Measurements from ENCODE around the gene NUDCD2.

Gene NUDCD2

GRCh38 chr5:163408311-163408923 is 51.5 kb downstream of the NUDCD2 start:
- no peak for TF ChIP-seq EZH2 (IDR thresholded peaks at IDR 0.05; ENCODE audit: borderline replicate concordance, low read depth, low read length, severe bottlenecking)
- peak; percentile 86 for TF ChIP-seq CTCF (IDR thresholded peaks at IDR 0.05; ENCODE audit: borderline replicate concordance, extremely low read depth, low read length, poor library complexity, severe bottlenecking)
- DNase-seq (peak; percentile 60), ATAC-seq (ENCODE audit: insufficient read depth, low read depth) (peak; percentile 90)
- no peaks in the 10 kb centered on the region for H4K20me1 ChIP-seq (ENCODE audit: insufficient read depth, low read length)
- no peak overlapping the region for H3K9ac ChIP-seq (ENCODE audit: low read depth, low read length)
- H3K79me2 ChIP-seq (ENCODE audit: insufficient read depth, low read length): no peaks in the 10 kb centered on the region
- peaks cover 2% of the 10 kb centered on the region for H3K27me3 ChIP-seq (ENCODE audit: insufficient read depth, low read length, poor library complexity)
- no peak overlapping the region for H3K27ac ChIP-seq (ENCODE audit: low read length)
- H3K4me3 ChIP-seq (ENCODE audit: low read depth in 1 of 2, low read length in 2 of 2): no peak overlapping the region
- H3K36me3 ChIP-seq (ENCODE audit: insufficient read depth, low read length): no peaks in the 10 kb centered on the region
- H3K4me1 ChIP-seq (ENCODE audit: insufficient read depth, low read length): peaks cover 6% of the 10 kb centered on the region; the same call in 1 of the 2 replicates
- no peak overlapping the region for H3K4me2 ChIP-seq (ENCODE audit: insufficient read depth, low read length)
- H3K9me3 ChIP-seq (ENCODE audit: insufficient read depth, low read length, severe bottlenecking): no peaks in the 10 kb centered on the region
- no peak overlapping the region for H2AFZ ChIP-seq (ENCODE audit: low read depth, low read length)

GRCh38 chr5:163407034-163407655 is 52.8 kb downstream of the NUDCD2 start:
- ATAC-seq (ENCODE audit: insufficient read depth, low read depth): peak; percentile 56

GRCh38 chr5:163404364-163405173 is 55.3 kb downstream of the NUDCD2 start:
- Histone ChIP-seq H3K79me2 (ENCODE audit: insufficient read depth, low read length) (no peaks in the 10 kb centered on the region), H3K9ac (ENCODE audit: low read depth, low read length) (no peak overlapping the region), H3K9me3 (ENCODE audit: insufficient read depth, low read length, severe bottlenecking) (no peaks in the 10 kb centered on the region), H2AFZ (ENCODE audit: low read depth, low read length) (no peak overlapping the region), H4K20me1 (ENCODE audit: insufficient read depth, low read length) (no peaks in the 10 kb centered on the region), H3K4me3 (ENCODE audit: low read depth in 1 of 2, low read length in 2 of 2) (no peak overlapping the region), H3K36me3 (ENCODE audit: insufficient read depth, low read length) (no peaks in the 10 kb centered on the region), H3K27me3 (ENCODE audit: insufficient read depth, low read length, poor library complexity) (no peaks in the 10 kb centered on the region), H3K4me2 (ENCODE audit: insufficient read depth, low read length) (no peak overlapping the region), H3K27ac (ENCODE audit: low read length) (no peak overlapping the region), H3K4me1 (ENCODE audit: insufficient read depth, low read length) (peaks cover 6% of the 10 kb centered on the region; the same call in 1 of the 2 replicates)
- TF ChIP-seq CTCF (IDR thresholded peaks at IDR 0.05; ENCODE audit: borderline replicate concordance, extremely low read depth, low read length, poor library complexity, severe bottlenecking) (no peak), EZH2 (IDR thresholded peaks at IDR 0.05; ENCODE audit: borderline replicate concordance, low read depth, low read length, severe bottlenecking) (no peak)
- ATAC-seq (ENCODE audit: insufficient read depth, low read depth) (no peak), DNase-seq (no peak)

More at GRCh38 chr5:163407034-163407655, 52.8 kb downstream of the NUDCD2 start:
- Histone ChIP-seq H3K4me2 (ENCODE audit: insufficient read depth, low read length) (no peak overlapping the region), H3K9ac (ENCODE audit: low read depth, low read length) (no peak overlapping the region), H3K4me3 (ENCODE audit: low read depth in 1 of 2, low read length in 2 of 2) (no peak overlapping the region), H3K79me2 (ENCODE audit: insufficient read depth, low read length) (no peaks in the 10 kb centered on the region), H3K4me1 (ENCODE audit: insufficient read depth, low read length) (peaks cover 6% of the 10 kb centered on the region; the same call in 1 of the 2 replicates), H3K36me3 (ENCODE audit: insufficient read depth, low read length) (no peaks in the 10 kb centered on the region), H3K27me3 (ENCODE audit: insufficient read depth, low read length, poor library complexity) (no peaks in the 10 kb centered on the region), H3K27ac (ENCODE audit: low read length) (no peak overlapping the region), H4K20me1 (ENCODE audit: insufficient read depth, low read length) (no peaks in the 10 kb centered on the region), H2AFZ (ENCODE audit: low read depth, low read length) (no peak overlapping the region), H3K9me3 (ENCODE audit: insufficient read depth, low read length, severe bottlenecking) (no peaks in the 10 kb centered on the region)
- TF ChIP-seq CTCF (IDR thresholded peaks at IDR 0.05; ENCODE audit: borderline replicate concordance, extremely low read depth, low read length, poor library complexity, severe bottlenecking): no peak
- TF ChIP-seq EZH2 (IDR thresholded peaks at IDR 0.05; ENCODE audit: borderline replicate concordance, low read depth, low read length, severe bottlenecking): no peak
- DNase-seq: peak; percentile 9

Data from DND-41 (cell line).